ENCODE results near the gene TOP3B.

Gene TOP3B

GRCh38 chr22:21933910-21934309, 48.7 kb downstream of the TOP3B start:
- TF ChIP-seq FOXP2 (optimal IDR thresholded peaks at IDR 0.05; ENCODE audit: borderline replicate concordance, extremely low read depth, extremely low read length, insufficient read depth) (no peak), POLR2AphosphoS5 (IDR thresholded peaks at IDR 0.05; ENCODE audit: low read depth, low read length) (no peak), TAF1 (IDR thresholded peaks at IDR 0.05; ENCODE audit: borderline replicate concordance, insufficient read depth, low read length) (no peak), REST (IDR thresholded peaks at IDR 0.05; ENCODE audit: insufficient read depth in 1 of 2, low read depth in 2 of 2, low read length in 2 of 2) (no peak), SIN3A (IDR thresholded peaks at IDR 0.05; ENCODE audit: borderline replicate concordance, insufficient read depth, low read length) (no peak)

- TF ChIP-seq TAF1 (IDR thresholded peaks at IDR 0.05; ENCODE audit: borderline replicate concordance, insufficient read depth, low read length) (no peak), SIN3A (IDR thresholded peaks at IDR 0.05; ENCODE audit: borderline replicate concordance, insufficient read depth, low read length) (no peak), FOXP2 (optimal IDR thresholded peaks at IDR 0.05; ENCODE audit: borderline replicate concordance, extremely low read depth, extremely low read length, insufficient read depth) (no peak), REST (IDR thresholded peaks at IDR 0.05; ENCODE audit: insufficient read depth in 1 of 2, low read depth in 2 of 2, low read length in 2 of 2) (no peak), POLR2AphosphoS5 (IDR thresholded peaks at IDR 0.05; ENCODE audit: low read depth, low read length) (no peak)
Measured at GRCh38 chr22:21933413-21933812, 49.2 kb downstream of the TOP3B start.

- TF ChIP-seq TAF1 (IDR thresholded peaks at IDR 0.05; ENCODE audit: borderline replicate concordance, insufficient read depth, low read length) (no peak), POLR2AphosphoS5 (IDR thresholded peaks at IDR 0.05; ENCODE audit: low read depth, low read length) (no peak), SIN3A (IDR thresholded peaks at IDR 0.05; ENCODE audit: borderline replicate concordance, insufficient read depth, low read length) (no peak)
Measured at GRCh38 chr22:21932347-21932746, 50.2 kb downstream of the TOP3B start.

GRCh38 chr22:21931056-21931455, 51.5 kb downstream of the TOP3B start:
- no peak for TF ChIP-seq REST (IDR thresholded peaks at IDR 0.05; ENCODE audit: insufficient read depth in 1 of 2, low read depth in 2 of 2, low read length in 2 of 2)
- no peak for TF ChIP-seq SIN3A (IDR thresholded peaks at IDR 0.05; ENCODE audit: borderline replicate concordance, insufficient read depth, low read length)
- TF ChIP-seq TAF1 (IDR thresholded peaks at IDR 0.05; ENCODE audit: borderline replicate concordance, insufficient read depth, low read length): no peak
- TF ChIP-seq POLR2AphosphoS5 (IDR thresholded peaks at IDR 0.05; ENCODE audit: low read depth, low read length): no peak
- no peak for TF ChIP-seq FOXP2 (optimal IDR thresholded peaks at IDR 0.05; ENCODE audit: borderline replicate concordance, extremely low read depth, extremely low read length, insufficient read depth)

GRCh38 chr22:21929253-21929652, 53.3 kb downstream of the TOP3B start:
- TF ChIP-seq FOXP2 (optimal IDR thresholded peaks at IDR 0.05; ENCODE audit: borderline replicate concordance, extremely low read depth, extremely low read length, insufficient read depth) (no peak), TAF1 (IDR thresholded peaks at IDR 0.05; ENCODE audit: borderline replicate concordance, insufficient read depth, low read length) (no peak), POLR2AphosphoS5 (IDR thresholded peaks at IDR 0.05; ENCODE audit: low read depth, low read length) (no peak)

- TF ChIP-seq REST (IDR thresholded peaks at IDR 0.05; ENCODE audit: insufficient read depth in 1 of 2, low read depth in 2 of 2, low read length in 2 of 2): no peak
- TF ChIP-seq SIN3A (IDR thresholded peaks at IDR 0.05; ENCODE audit: borderline replicate concordance, insufficient read depth, low read length): no peak
- TF ChIP-seq FOXP2 (optimal IDR thresholded peaks at IDR 0.05; ENCODE audit: borderline replicate concordance, extremely low read depth, extremely low read length, insufficient read depth): no peak
- no peak for TF ChIP-seq POLR2AphosphoS5 (IDR thresholded peaks at IDR 0.05; ENCODE audit: low read depth, low read length)
- no peak for TF ChIP-seq TAF1 (IDR thresholded peaks at IDR 0.05; ENCODE audit: borderline replicate concordance, insufficient read depth, low read length)
Measured at GRCh38 chr22:21928048-21928447, 54.5 kb downstream of the TOP3B start.
